Measurements from ENCODE around the gene CDK5RAP2. TPM values are rescaled to one million over a fixed set of nuclear protein-coding genes. Genes with fewer than 3 reads are reported as not detected.

Gene CDK5RAP2
- total and polyA plus RNA-seq, 9 of the 15 experiments (the other 6 are each of a cell fraction or from before 2014, with no cell fraction given): 19.9 to 68.8 (median 42.2) TPM

DNA sequence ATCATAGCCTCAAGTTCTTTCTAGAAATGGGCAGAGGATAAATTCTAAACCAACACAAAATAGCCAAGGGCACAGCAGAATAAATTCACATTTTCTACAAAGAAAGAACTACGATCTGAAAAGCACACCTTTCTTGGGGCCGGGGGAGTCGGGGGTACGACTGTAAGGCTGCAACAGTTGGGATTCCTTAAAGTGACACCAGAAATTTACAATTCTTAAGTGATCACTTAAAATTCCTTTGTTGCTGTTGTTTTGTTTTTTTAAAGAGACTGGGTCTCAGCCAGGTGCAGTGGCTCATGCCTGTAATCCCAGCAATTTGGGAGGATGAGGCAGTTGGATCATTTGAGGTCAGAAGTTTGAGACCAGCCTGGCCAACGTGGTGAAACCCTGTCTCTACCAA is 95.8 kb downstream of the CDK5RAP2 start:
- intact Hi-C loops (cut with micrococcal nuclease): no loop called here
- Histone ChIP-seq H3K9me3 (replicated peaks; ENCODE audit: control insufficient read depth, insufficient read depth, low read depth, low read length) (no peaks in the 10 kb centered on the region), H2AFZ (ENCODE audit: low read depth, low read length) (no peak overlapping the region), H3K9me1 (ENCODE audit: control insufficient read depth, insufficient read depth, low read length) (no peaks in the 10 kb centered on the region), H3K9ac (ENCODE audit: insufficient read depth in 1 of 2, low read depth in 2 of 2, low read length in 2 of 2) (no peak overlapping the region), H4K20me1 (replicated peaks; ENCODE audit: control insufficient read depth, insufficient read depth, low read length) (no peaks in the 10 kb centered on the region; the same call in 1 of the 2 replicates), H3K4me2 (ENCODE audit: insufficient read depth, low read length) (no peak overlapping the region), H3K79me2 (ENCODE audit: control insufficient read depth, insufficient read depth, low read length) (no peaks in the 10 kb centered on the region), H3K4me3 (no peak overlapping the region), H3K4me1 (replicated peaks in 1 of 2; ENCODE audit: control insufficient read depth in 2 of 2, insufficient read depth in 2 of 2, low read length in 2 of 2) (no peaks in the 10 kb centered on the region), H3K27ac (ENCODE audit: extremely low read depth, low read depth, low read length) (no peak overlapping the region), H3K27me3 (ENCODE audit: control insufficient read depth in 2 of 2, insufficient read depth in 2 of 2, low read length in 2 of 2) (no peaks in the 10 kb centered on the region), H3K36me3 (ENCODE audit: control insufficient read depth, insufficient read depth, low read length) (peaks cover 78% of the 10 kb centered on the region)
- TF ChIP-seq YY1 (IDR thresholded peaks at IDR 0.05; ENCODE audit: borderline replicate concordance in 1 of 3, control insufficient read depth in 1 of 3, extremely low read depth in 1 of 3, insufficient read depth in 3 of 3, insufficient read length in 1 of 3, insufficient replicate concordance in 2 of 3, low read depth in 1 of 3, low read length in 2 of 3): no peak
- TF ChIP-seq SMAD4 (CRISPR knock-in tag; conservative IDR thresholded peaks at IDR 0.05): no peak
- TF ChIP-seq ZBTB43 (CRISPR knock-in tag; IDR thresholded peaks at IDR 0.05): no peak
- no peak for TF ChIP-seq ZBTB12 (CRISPR knock-in tag; IDR thresholded peaks at IDR 0.05)
- TF ChIP-seq EZH2 (IDR thresholded peaks at IDR 0.05; ENCODE audit: borderline replicate concordance, low read depth, low read length): no peak
- no peak for TF ChIP-seq SMC3 (conservative IDR thresholded peaks at IDR 0.05; ENCODE audit: insufficient read depth, low read depth, low read length)
- TF ChIP-seq HMG20B (CRISPR knock-in tag; IDR thresholded peaks at IDR 0.05): no peak
- TF ChIP-seq ASH1L (IDR thresholded peaks at IDR 0.05; ENCODE audit: borderline replicate concordance, low read depth, partially characterized antibody): no peak
- TF ChIP-seq ZNF75A (CRISPR knock-in tag; IDR thresholded peaks at IDR 0.05): no peak
- TF ChIP-seq C11orf30 (IDR thresholded peaks at IDR 0.05; ENCODE audit: low read depth): no peak
- BruUV-seq (replicated peaks): no TSS peak
- ChIA-PET POLR2A (no interaction called here), CTCF (ENCODE audit: low intra/inter-chr PET ratio) (no interaction called here)
- ATAC-seq (no peak), DNase-seq (ENCODE audit: extremely low read depth in 1 of 4, low spot score in 3 of 4) (no peak), FAIRE-seq (no peak)
- in situ Hi-C loops (cut with MboI): no loop called here
- WGBS (ENCODE audit: insufficient coverage, low coverage, missing lambda C conversion rate): 90% methylated on average over 5 of the region's 5 CpGs

Measured in K562 (cell line).